GM12878 (cell line): ENCODE measurements around the gene AGK. TPM values are rescaled to one million over a fixed set of nuclear protein-coding genes. Genes with fewer than 3 reads are reported as not detected.

Source experiments
- ATAC-seq: fragments of 200-7000 bp; cut with Tn5 transposase; 3 replicates; pipeline ENCODE4 v1.9.1; 2020; ENCODE audit warnings: mild to moderate bottlenecking, moderate library complexity
- BruUV-seq: library from RNA; stranded (reverse); fragments of 400-500 nt; replicated peaks from 2 replicates; lab custom pipeline; 2021; lab: Mats Ljungman, UMichigan
- CTCF ChIA-PET: fragments of 300-600 bp; sonication (Branson Sonifier 250); formaldehyde crosslinking; extraction: SDS; loops from one replicate; lab custom pipeline; 2021; ENCODE audit warnings: inconsistent platforms; lab: Yijun Ruan, JAX
- POLR2A ChIA-PET: fragments of 350-600 bp; formaldehyde crosslinking; extraction: SDS; loops from one replicate; lab custom pipeline; 2021; ENCODE audit warnings: inconsistent platforms; lab: Charles Lee
- RAD21 ChIA-PET: fragments of 300-600 bp; sonication (Branson Sonifier 250); formaldehyde crosslinking; loops from one replicate; lab custom pipeline; 2023; ENCODE audit warnings: antibody characterized with exemption; ENCODE audit not compliant: unreplicated experiment; lab: Charles Lee
- SMC1A ChIA-PET: fragments of 300-600 bp; sonication (Branson Sonifier 250); formaldehyde crosslinking; loops from one replicate; lab custom pipeline; 2023; ENCODE audit not compliant: unreplicated experiment, uncharacterized antibody; lab: Charles Lee
- DNase-seq: peaks from one replicate; pipeline ENCODE4 v3.0.0-alpha.2; 2011; ENCODE audit warnings: low read depth, low spot score
- FAIRE-seq: peaks from 3 replicates; lab custom pipeline; 2011; peaks lifted over from hg19 to GRCh38; lab: Jason Lieb, UNC
- H2AFZ ChIP-seq: 2 replicates; pipeline ENCODE4 v1.6.0; 2011; ENCODE audit warnings: low read depth, low read length, control low read depth; ENCODE audit not compliant: control insufficient read depth
- H3K27ac ChIP-seq: 2 replicates; pipeline ENCODE4 v1.5.1; 2011; ENCODE audit warnings: control low read depth; ENCODE audit not compliant: control insufficient read depth, insufficient read depth
- H3K27me3 ChIP-seq, 2 experiments: replicated peaks in 1 of 2; 2 replicates each; pipeline versions ENCODE4 v1.6.0 to v1.6.1; 2011; ENCODE audit warnings: low read length in 1 of 2; ENCODE audit not compliant: control insufficient read depth in 2 of 2, insufficient read depth in 2 of 2
- H3K36me3 ChIP-seq, 2 experiments: 2 replicates each; pipeline ENCODE4 v1.5.1; 2011; ENCODE audit warnings: low read length in 1 of 2; ENCODE audit not compliant: control insufficient read depth in 2 of 2, insufficient read depth in 2 of 2
- H3K4me1 ChIP-seq: 2 replicates; pipeline ENCODE4 v1.6.1; 2011; ENCODE audit warnings: mild to moderate bottlenecking, low read length, moderate library complexity, mixed read lengths; ENCODE audit not compliant: control insufficient read depth, insufficient read depth
- H3K4me2 ChIP-seq: 2 replicates; pipeline ENCODE4 v1.6.0; 2011; ENCODE audit warnings: control low read depth; ENCODE audit not compliant: control insufficient read depth, insufficient read depth
- H3K4me3 ChIP-seq: fragments of 200-600 bp; sonication (generic); 2 replicates; pipeline ENCODE4 v1.5.1; 2016
- H3K79me2 ChIP-seq: 2 replicates; pipeline ENCODE4 v1.6.0; 2011; ENCODE audit warnings: low read length; ENCODE audit not compliant: control insufficient read depth, insufficient read depth
- H3K9ac ChIP-seq: 2 replicates; pipeline ENCODE4 v1.8.0; 2011; ENCODE audit warnings: low read length, control low read depth, mixed read lengths; ENCODE audit not compliant: control insufficient read depth, insufficient read depth
- H3K9me3 ChIP-seq: replicated peaks from 3 replicates; pipeline ENCODE4 v1.5.1; 2011; ENCODE audit warnings: mild to moderate bottlenecking, low read length; ENCODE audit not compliant: control insufficient read depth, insufficient read depth
- H4K20me1 ChIP-seq: 2 replicates; pipeline ENCODE4 v1.6.0; 2011; ENCODE audit not compliant: control insufficient read depth, insufficient read depth
- CBFB ChIP-seq: IDR thresholded peaks from 2 replicates; pipeline ENCODE4 v1.6.1; 2016; ENCODE audit warnings: antibody characterized with exemption, low read depth
- FOXK2 ChIP-seq: fragments of 450-650 bp; IDR thresholded peaks from 2 replicates; pipeline ENCODE4 v1.6.1; 2017; ENCODE audit warnings: mild to moderate bottlenecking, moderate library complexity
- IRF4 ChIP-seq: IDR thresholded peaks from 2 replicates; pipeline ENCODE4 v1.6.1; 2011; ENCODE audit warnings: low read depth, low read length
- JUND ChIP-seq: IDR thresholded peaks from 2 replicates; pipeline ENCODE4 v1.6.1; 2012; ENCODE audit warnings: low read depth, mild to moderate bottlenecking, low read length, improper control_type of control experiment, moderate library complexity
- MEF2B ChIP-seq: fragments of 450-650 bp; IDR thresholded peaks from 2 replicates; pipeline ENCODE4 v1.6.1; 2018; ENCODE audit warnings: mild to moderate bottlenecking, moderate library complexity; ENCODE audit not compliant: partially characterized antibody, poor library complexity, severe bottlenecking
- SREBF1 ChIP-seq: IDR thresholded peaks from 2 replicates; pipeline ENCODE4 v1.6.1; 2012; ENCODE audit warnings: mild to moderate bottlenecking, low read length
- SREBF2 ChIP-seq: IDR thresholded peaks from 2 replicates; pipeline ENCODE4 v1.6.1; 2012; ENCODE audit warnings: mild to moderate bottlenecking, low read length
- WGBS: methylation state at CpG from one replicate; pipeline ENCODE4 v1.1.6; 2016; ENCODE audit warnings: low lambda C conversion rate; ENCODE audit not compliant: insufficient replicate concordance, insufficient coverage; ENCODE audit errors: missing lambda C conversion rate; 5-methylcytosine and 5-hydroxymethylcytosine counted together
- in situ Hi-C: fragments of 300-500 bp; cut with MboI; formaldehyde crosslinking; loops from 9 replicates; pipeline ENCODE4 v1.14.3; 2018; ENCODE audit warnings: mixed read lengths
- intact Hi-C: fragments of 100-400 bp; cut with micrococcal nuclease; formaldehyde crosslinking; loops from one replicate; pipeline ENCODE4 v1.14.2; 2022; ENCODE audit not compliant: unreplicated experiment
- polyA plus RNA-seq, 11 experiments: library from polyadenylated mRNA; depleted of rRNA in 4 of 11; unstranded in 6 of 11; stranded (reverse) in 5 of 11; fragments of >200 nt; fragmentation: Nextera tagmentation in 4 of 11; fragmentation: Illumina TruSeq in 1 of 11; extraction: Ambion mirVana in 4 of 11; extraction: Trizol in 1 of 11; gene quantifications; 1 replicate in 1 of 11; 2 replicates in 10 of 11; pipeline versions ENCODE4 v1.2.1 to v1.2.3, GENCODE V29; 2011 to 2016; ENCODE audit warnings: inconsistent platforms in 2 of 11, missing spikeins in 2 of 11, low read depth in 1 of 11
- total RNA-seq, 4 experiments: library from RNA; depleted of rRNA in 3 of 4; stranded (reverse); fragments of >200 nt in 3 of 4; fragmentation: Illumina TruSeq in 1 of 4; extraction: Trizol in 1 of 4; gene quantifications; 2 replicates each; pipeline versions ENCODE4 v1.2.1 to v1.2.3, GENCODE V29; 2013 to 2021

Gene AGK
- total and polyA plus RNA-seq, 10 of the 15 experiments (the other 5 are each of a cell fraction or from before 2014, with no cell fraction given), result 32.5 to 85.6 (median 47.8) TPM

- ChIA-PET SMC1A (no interaction called here), POLR2A (no interaction called here), RAD21 (no interaction called here), CTCF (no interaction called here)
- 77% methylated on average over 4 of the region's 4 CpGs for WGBS
- ATAC-seq, result no peak
- Histone ChIP-seq H3K4me2 (no peak overlapping the region), H3K36me3 (peaks cover 0 to 1% of the 10 kb centered on the region in 2 experiments; a peak in 1 of 4 replicates), H3K4me3 (no peak overlapping the region), H3K27me3 (no peaks in the 10 kb centered on the region), H2AFZ (no peak overlapping the region), H3K4me1 (no peaks in the 10 kb centered on the region), H4K20me1 (no peaks in the 10 kb centered on the region), H3K9ac (no peak overlapping the region), H3K9me3 (no peaks in the 10 kb centered on the region), H3K27ac (no peak overlapping the region), H3K79me2 (no peaks in the 10 kb centered on the region)
- no TSS peak for BruUV-seq
- FAIRE-seq, result no peak
- intact Hi-C loops, result no loop called here
- in situ Hi-C loops, result no loop called here
- TF ChIP-seq MEF2B, result no peak
- DNase-seq, result no peak
These were observed 79.4 kb downstream of the AGK start for GRCh38 chr7:141630621-141631020.

- RAD21 ChIA-PET, result no interaction called here
- no peaks in the 10 kb centered on the region for H4K20me1 ChIP-seq
- SMC1A ChIA-PET, result no interaction called here
- no peak for DNase-seq
- no peak overlapping the region for H2AFZ ChIP-seq
- TF ChIP-seq IRF4 (no peak), SREBF1 (no peak), CBFB (no peak), SREBF2 (no peak), FOXK2 (no peak), JUND (no peak)
- TF ChIP-seq, all 136 proteins: peak for 0
- H3K79me2 ChIP-seq, result no peaks in the 10 kb centered on the region
- H3K4me1 ChIP-seq, result no peaks in the 10 kb centered on the region
- H3K27ac ChIP-seq, result no peak overlapping the region
- FAIRE-seq (no peak), ATAC-seq (no peak)
- 100% methylated on average over 2 of the region's 2 CpGs for WGBS
- BruUV-seq, result no TSS peak
- H3K4me3 ChIP-seq, result no peak overlapping the region
- peaks cover 0 to 1% of the 10 kb centered on the region in 2 experiments; a peak in 1 of 4 replicates for H3K36me3 ChIP-seq
- intact Hi-C loops (no loop called here), in situ Hi-C loops (no loop called here)
- no peak overlapping the region for H3K4me2 ChIP-seq
- POLR2A ChIA-PET, result no interaction called here
- CTCF ChIA-PET, result no interaction called here
- H3K9ac ChIP-seq, result no peak overlapping the region
- H3K9me3 ChIP-seq, result no peaks in the 10 kb centered on the region
- H3K27me3 ChIP-seq, result no peaks in the 10 kb centered on the region
These were observed 80.3 kb downstream of the AGK start for GRCh38 chr7:141631525-141631924.
